HL-60/S4 treated with phorbol 12-myristate 13-acetate at 8.2 ng/mL for 4 days and 3 days (cell line): ENCODE data around the gene IL2RG.

Source experiments
- in situ Hi-C: fragments of 300-500 bp; cut with MboI; formaldehyde crosslinking; loops from 2 replicates; pipeline ENCODE4 v1.15.0; 2022; ENCODE audit warnings: low sequenced_read_pairs

The IL2RG gene

GRCh38 chrX:71111141-71111843 lies at the start of gene IL2RG:
Gene IL2RG (minus strand): TSS chrX:71111577. CDS start chrX:71111539, 38 bp downstream.
- in situ Hi-C loops, result no loop called here

- in situ Hi-C loops, result loop anchor here (25.0 kb wide), 1 partner anchor 198 kb away; no protein-coding TSS in a partner anchor
Measured at GRCh38 chrX:71160475-71160874, 49.1 kb upstream of the IL2RG start.

- in situ Hi-C loops, result loop anchor here (25.0 kb wide), 1 partner anchor 197 kb away; no protein-coding TSS in a partner anchor
Measured at GRCh38 chrX:71159335-71159734, 48.0 kb upstream of the IL2RG start.

GRCh38 chrX:71158603-71159002 lies 47.2 kb upstream of the IL2RG start:
- in situ Hi-C loops, result loop anchor here (25.0 kb wide), 1 partner anchor 196 kb away; no protein-coding TSS in a partner anchor

GRCh38 chrX:71154641-71155040 lies 43.3 kb upstream of the IL2RG start:
- in situ Hi-C loops, result loop anchor here (25.0 kb wide), 1 partner anchor 192 kb away; no protein-coding TSS in a partner anchor

- in situ Hi-C loops, result loop anchor here (25.0 kb wide), 1 partner anchor 192 kb away; no protein-coding TSS in a partner anchor
Measured at GRCh38 chrX:71154196-71154595, 42.8 kb upstream of the IL2RG start.

- in situ Hi-C loops, result loop anchor here (25.0 kb wide), 1 partner anchor 189 kb away; no protein-coding TSS in a partner anchor
Measured at GRCh38 chrX:71151366-71151765, 40.0 kb upstream of the IL2RG start.

GRCh38 chrX:71148278-71148663 lies 36.9 kb upstream of the IL2RG start:
- in situ Hi-C loops, result no loop called here

- in situ Hi-C loops, result no loop called here
Measured at GRCh38 chrX:71147496-71148277, 36.3 kb upstream of the IL2RG start.

GRCh38 chrX:71144651-71145050 lies 33.3 kb upstream of the IL2RG start, which contains the start of gene NLGN3:
Gene NLGN3 (plus strand): TSS chrX:71144841. CDS start chrX:71147750, 2,909 bp downstream.
- in situ Hi-C loops, result no loop called here

- in situ Hi-C loops, result no loop called here
Measured at GRCh38 chrX:71143508-71143907, 32.1 kb upstream of the IL2RG start.

GRCh38 chrX:71140440-71140839 lies 29.1 kb upstream of the IL2RG start:
- in situ Hi-C loops, result no loop called here

GRCh38 chrX:71131510-71131909 lies 20.1 kb upstream of the IL2RG start:
- in situ Hi-C loops, result no loop called here

- in situ Hi-C loops, result no loop called here
Measured at GRCh38 chrX:71128915-71129765, 17.8 kb upstream of the IL2RG start.

- in situ Hi-C loops, result no loop called here
Measured at GRCh38 chrX:71128166-71128833, 16.9 kb upstream of the IL2RG start.

- in situ Hi-C loops, result no loop called here
Measured at GRCh38 chrX:71118985-71119535, 7.7 kb upstream of the IL2RG start.

GRCh38 chrX:71118032-71118984 lies 6.9 kb upstream of the IL2RG start, which contains the start of gene MED12:
Gene MED12 (plus strand): TSS chrX:71118596. CDS start chrX:71118755, 159 bp downstream.
- in situ Hi-C loops, result no loop called here

- in situ Hi-C loops, result no loop called here
Measured at GRCh38 chrX:71117358-71117757, 6.0 kb upstream of the IL2RG start.
